ENCODE measurements around the gene ZNF57. TPM values are rescaled to one million over a fixed set of nuclear protein-coding genes. Genes with fewer than 3 reads are reported as not detected.

ZNF57 gene
- total and polyA plus RNA-seq, 2 experiments from 2014 or later, result 6.4 to 10.8 TPM

DNA sequence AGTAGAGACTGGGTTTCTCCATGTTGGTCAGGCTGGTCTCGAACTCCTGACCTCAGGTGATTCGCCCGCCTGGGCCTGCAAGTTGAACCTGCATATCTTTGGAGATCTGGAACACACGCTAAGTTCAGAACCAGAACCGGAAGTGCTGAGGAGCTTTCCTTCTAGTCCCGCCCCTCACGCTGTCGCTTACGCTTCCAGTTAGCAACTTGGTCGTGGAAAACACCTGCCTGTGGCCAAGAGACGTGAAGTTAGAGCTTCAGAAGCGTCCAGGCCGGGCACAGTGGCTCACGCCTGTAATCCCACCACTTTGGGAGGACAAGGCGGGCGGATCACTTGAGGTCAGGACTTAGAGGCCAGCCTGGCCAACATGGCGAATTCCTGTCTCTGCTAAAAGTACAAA is 15.0 kb upstream of the ZNF57 start:
- peaks cover 71% of the 10 kb centered on the region for H3K9me3 Mint-ChIP-seq
- DNase-seq (ENCODE audit: low spot score) (no peak), ATAC-seq (no peak)
- H4K20me1 ChIP-seq (replicated peaks; ENCODE audit: insufficient read depth), result no peaks in the 10 kb centered on the region
- peaks cover 6% of the 10 kb centered on the region for H3K27me3 Mint-ChIP-seq (ENCODE audit: insufficient read depth, low read depth, poor library complexity)
- no peak overlapping the region for H2AFZ ChIP-seq
- H3K27ac Mint-ChIP-seq, result no peak overlapping the region
- H3K4me3 Mint-ChIP-seq, result no peak overlapping the region
- H3K4me3 ChIP-seq, result no peak overlapping the region
- peaks cover 5% of the 10 kb centered on the region for H3K36me3 Mint-ChIP-seq (ENCODE audit: low read depth)
- peaks cover 2% of the 10 kb centered on the region for H3K4me1 Mint-ChIP-seq
- no peaks in the 10 kb centered on the region for H3K79me2 ChIP-seq (replicated peaks; ENCODE audit: insufficient read depth)
- H3K27ac ChIP-seq (ENCODE audit: low read depth), result no peak overlapping the region
- no peaks in the 10 kb centered on the region; the same call in 1 of the 2 replicates for H3K4me1 ChIP-seq (ENCODE audit: insufficient read depth)
- TF ChIP-seq POLR2AphosphoS5 (IDR thresholded peaks at IDR 0.05; ENCODE audit: low read depth) (no peak), CREB1 (CRISPR knock-in tag; IDR thresholded peaks at IDR 0.05; ENCODE audit: low read depth) (no peak), NANOG (IDR thresholded peaks at IDR 0.05; ENCODE audit: borderline replicate concordance) (no peak), EZH2phosphoT487 (IDR thresholded peaks at IDR 0.05; ENCODE audit: unreplicated experiment) (no peak), ZNF331 (CRISPR knock-in tag; IDR thresholded peaks at IDR 0.05; ENCODE audit: low read depth) (no peak), JUNB (IDR thresholded peaks at IDR 0.05; ENCODE audit: unreplicated experiment) (no peak)
- TF ChIP-seq, protein P1, sequence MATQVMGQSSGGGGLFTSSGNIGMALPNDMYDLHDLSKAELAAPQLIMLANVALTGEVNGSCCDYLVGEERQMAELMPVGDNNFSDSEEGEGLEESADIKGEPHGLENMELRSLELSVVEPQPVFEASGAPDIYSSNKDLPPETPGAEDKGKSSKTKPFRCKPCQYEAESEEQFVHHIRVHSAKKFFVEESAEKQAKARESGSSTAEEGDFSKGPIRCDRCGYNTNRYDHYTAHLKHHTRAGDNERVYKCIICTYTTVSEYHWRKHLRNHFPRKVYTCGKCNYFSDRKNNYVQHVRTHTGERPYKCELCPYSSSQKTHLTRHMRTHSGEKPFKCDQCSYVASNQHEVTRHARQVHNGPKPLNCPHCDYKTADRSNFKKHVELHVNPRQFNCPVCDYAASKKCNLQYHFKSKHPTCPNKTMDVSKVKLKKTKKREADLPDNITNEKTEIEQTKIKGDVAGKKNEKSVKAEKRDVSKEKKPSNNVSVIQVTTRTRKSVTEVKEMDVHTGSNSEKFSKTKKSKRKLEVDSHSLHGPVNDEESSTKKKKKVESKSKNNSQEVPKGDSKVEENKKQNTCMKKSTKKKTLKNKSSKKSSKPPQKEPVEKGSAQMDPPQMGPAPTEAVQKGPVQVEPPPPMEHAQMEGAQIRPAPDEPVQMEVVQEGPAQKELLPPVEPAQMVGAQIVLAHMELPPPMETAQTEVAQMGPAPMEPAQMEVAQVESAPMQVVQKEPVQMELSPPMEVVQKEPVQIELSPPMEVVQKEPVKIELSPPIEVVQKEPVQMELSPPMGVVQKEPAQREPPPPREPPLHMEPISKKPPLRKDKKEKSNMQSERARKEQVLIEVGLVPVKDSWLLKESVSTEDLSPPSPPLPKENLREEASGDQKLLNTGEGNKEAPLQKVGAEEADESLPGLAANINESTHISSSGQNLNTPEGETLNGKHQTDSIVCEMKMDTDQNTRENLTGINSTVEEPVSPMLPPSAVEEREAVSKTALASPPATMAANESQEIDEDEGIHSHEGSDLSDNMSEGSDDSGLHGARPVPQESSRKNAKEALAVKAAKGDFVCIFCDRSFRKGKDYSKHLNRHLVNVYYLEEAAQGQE (IDR thresholded peaks at IDR 0.05; ENCODE audit: unreplicated experiment), result no peak
- TF ChIP-seq, protein P2, sequence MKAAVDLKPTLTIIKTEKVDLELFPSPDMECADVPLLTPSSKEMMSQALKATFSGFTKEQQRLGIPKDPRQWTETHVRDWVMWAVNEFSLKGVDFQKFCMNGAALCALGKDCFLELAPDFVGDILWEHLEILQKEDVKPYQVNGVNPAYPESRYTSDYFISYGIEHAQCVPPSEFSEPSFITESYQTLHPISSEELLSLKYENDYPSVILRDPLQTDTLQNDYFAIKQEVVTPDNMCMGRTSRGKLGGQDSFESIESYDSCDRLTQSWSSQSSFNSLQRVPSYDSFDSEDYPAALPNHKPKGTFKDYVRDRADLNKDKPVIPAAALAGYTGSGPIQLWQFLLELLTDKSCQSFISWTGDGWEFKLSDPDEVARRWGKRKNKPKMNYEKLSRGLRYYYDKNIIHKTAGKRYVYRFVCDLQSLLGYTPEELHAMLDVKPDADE (IDR thresholded peaks at IDR 0.05), result no peak
- TF ChIP-seq, protein P3, sequence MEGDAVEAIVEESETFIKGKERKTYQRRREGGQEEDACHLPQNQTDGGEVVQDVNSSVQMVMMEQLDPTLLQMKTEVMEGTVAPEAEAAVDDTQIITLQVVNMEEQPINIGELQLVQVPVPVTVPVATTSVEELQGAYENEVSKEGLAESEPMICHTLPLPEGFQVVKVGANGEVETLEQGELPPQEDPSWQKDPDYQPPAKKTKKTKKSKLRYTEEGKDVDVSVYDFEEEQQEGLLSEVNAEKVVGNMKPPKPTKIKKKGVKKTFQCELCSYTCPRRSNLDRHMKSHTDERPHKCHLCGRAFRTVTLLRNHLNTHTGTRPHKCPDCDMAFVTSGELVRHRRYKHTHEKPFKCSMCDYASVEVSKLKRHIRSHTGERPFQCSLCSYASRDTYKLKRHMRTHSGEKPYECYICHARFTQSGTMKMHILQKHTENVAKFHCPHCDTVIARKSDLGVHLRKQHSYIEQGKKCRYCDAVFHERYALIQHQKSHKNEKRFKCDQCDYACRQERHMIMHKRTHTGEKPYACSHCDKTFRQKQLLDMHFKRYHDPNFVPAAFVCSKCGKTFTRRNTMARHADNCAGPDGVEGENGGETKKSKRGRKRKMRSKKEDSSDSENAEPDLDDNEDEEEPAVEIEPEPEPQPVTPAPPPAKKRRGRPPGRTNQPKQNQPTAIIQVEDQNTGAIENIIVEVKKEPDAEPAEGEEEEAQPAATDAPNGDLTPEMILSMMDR (conservative IDR thresholded peaks at IDR 0.05; ENCODE audit: low read depth in 2 of 2), result no peak
- H3K9me2 ChIP-seq (ENCODE audit: insufficient read depth), result 0 out of 2 replicates have a peak, but pooled peaks cover 2% of the 10 kb centered on the region
- H3K4me2 ChIP-seq, result no peak overlapping the region
- H3F3A ChIP-seq (replicated peaks; ENCODE audit: low read depth), result no peaks in the 10 kb centered on the region
- no peaks in the 10 kb centered on the region for H3K27me3 ChIP-seq (ENCODE audit: insufficient read depth)
- no peaks in the 10 kb centered on the region for H3K36me3 ChIP-seq (ENCODE audit: insufficient read depth)
